GM18505 (cell line): ENCODE results near the gene CCDC88B.

ENCODE experiments used
- ATAC-seq: cut with Tn5 transposase; IDR thresholded peaks from one replicate; pipeline ENCODE4 v1.9.1; 2021; ENCODE audit not compliant: unreplicated experiment
- POLR2A ChIP-seq: IDR thresholded peaks from 4 replicates; pipeline ENCODE4 v1.6.1; 2011; ENCODE audit warnings: borderline replicate concordance; ENCODE audit not compliant: insufficient read depth, insufficient read length; ENCODE audit errors: extremely low read depth

The CCDC88B gene

DNA sequence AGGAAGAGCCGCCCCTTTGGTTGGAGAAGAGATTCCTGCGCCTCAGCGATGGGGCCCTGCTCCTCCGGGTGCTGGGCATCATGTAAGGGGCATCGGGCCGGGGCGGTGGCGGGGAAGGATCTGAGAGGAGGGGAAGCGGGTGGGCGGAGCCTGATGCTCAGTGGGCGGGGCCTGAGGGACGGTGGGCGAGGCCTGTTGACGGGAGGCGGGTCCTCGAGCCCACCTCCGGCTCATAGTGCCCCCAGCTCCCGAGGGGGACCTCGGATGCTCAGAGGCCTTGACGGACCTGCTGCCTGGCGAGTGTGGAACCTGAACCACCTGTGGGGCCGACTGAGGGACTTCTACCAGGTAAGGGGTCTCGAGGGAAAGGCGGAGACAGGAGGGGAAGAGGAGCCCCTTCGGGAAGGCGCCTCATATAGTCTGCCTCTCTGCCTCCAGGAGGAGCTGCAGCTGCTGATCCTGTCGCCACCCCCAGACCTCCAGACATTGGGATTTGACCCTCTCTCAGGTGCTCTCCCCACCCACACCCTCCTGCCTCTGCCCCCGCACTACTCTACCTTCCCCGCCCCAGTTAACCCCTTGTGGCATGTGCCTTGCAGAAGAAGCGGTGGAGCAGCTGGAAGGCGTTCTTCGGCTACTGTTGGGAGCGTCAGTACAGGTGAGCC lies 799 bp downstream of the CCDC88B start:
- peak; percentile 35 for ATAC-seq
- TF ChIP-seq POLR2A, result peak; percentile 52

DNA sequence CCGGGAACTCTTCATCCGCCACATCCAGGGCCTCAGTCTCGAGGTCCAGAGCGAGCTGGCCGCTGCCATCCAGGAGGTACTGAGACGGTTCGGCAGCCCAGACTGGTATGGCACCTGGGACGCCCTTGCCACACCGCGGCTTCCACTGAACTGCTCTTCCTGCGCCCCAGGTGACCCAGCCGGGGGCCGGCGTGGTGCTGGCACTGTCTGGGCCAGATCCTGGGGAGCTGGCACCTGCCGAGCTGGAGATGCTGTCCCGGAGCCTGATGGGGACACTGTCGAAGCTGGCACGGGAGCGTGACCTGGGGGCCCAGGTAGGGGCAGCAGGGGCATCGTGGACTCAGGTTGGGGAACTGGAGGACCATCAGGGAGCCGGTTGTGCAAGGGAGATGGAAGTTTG lies 1.4 kb downstream of the CCDC88B start:
- TF ChIP-seq POLR2A, result no peak
- no peak for ATAC-seq

DNA sequence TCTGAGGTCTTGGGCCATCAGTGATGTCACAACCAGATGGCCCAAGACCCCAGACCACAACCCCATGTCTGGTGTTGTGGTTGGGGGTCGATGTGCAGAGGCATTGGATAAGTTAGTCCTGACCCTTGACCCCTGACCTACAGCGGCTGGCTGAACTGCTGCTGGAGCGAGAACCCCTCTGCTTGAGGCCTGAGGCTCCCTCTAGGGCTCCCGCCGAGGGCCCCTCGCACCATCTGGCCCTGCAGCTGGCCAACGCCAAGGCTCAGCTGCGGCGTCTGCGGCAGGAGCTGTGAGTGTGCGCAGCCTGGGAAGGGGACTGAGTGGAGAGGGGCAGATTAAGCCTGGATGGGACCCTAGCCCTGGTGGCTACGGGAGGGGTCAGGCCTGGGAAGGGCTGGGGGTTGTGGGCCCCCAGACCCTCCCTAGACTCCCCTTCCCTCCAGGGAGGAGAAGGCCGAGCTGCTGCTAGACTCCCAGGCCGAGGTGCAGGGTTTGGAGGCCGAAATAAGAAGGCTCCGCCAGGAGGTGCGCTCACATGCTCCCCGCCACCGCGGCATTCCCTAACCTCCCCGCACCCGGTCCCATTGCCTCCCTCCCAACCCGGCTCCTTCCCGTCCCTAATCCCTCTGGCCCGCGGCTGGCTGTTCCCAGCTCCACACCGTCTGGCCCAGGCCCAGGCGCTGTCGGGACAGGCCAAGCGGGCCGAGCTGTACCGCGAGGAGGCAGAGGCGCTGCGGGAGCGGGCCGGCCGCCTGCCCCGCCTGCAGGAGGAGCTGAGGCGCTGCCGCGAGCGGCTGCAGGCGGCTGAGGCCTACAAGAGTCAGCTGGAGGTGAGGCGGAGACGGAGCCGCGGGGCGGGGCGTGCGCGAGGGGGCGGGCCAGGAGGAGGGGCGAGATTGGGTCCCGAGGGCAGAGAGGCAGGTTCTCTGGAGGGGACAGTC lies 2.1 kb downstream of the CCDC88B start:
- ATAC-seq, result peak; percentile 48

DNA sequence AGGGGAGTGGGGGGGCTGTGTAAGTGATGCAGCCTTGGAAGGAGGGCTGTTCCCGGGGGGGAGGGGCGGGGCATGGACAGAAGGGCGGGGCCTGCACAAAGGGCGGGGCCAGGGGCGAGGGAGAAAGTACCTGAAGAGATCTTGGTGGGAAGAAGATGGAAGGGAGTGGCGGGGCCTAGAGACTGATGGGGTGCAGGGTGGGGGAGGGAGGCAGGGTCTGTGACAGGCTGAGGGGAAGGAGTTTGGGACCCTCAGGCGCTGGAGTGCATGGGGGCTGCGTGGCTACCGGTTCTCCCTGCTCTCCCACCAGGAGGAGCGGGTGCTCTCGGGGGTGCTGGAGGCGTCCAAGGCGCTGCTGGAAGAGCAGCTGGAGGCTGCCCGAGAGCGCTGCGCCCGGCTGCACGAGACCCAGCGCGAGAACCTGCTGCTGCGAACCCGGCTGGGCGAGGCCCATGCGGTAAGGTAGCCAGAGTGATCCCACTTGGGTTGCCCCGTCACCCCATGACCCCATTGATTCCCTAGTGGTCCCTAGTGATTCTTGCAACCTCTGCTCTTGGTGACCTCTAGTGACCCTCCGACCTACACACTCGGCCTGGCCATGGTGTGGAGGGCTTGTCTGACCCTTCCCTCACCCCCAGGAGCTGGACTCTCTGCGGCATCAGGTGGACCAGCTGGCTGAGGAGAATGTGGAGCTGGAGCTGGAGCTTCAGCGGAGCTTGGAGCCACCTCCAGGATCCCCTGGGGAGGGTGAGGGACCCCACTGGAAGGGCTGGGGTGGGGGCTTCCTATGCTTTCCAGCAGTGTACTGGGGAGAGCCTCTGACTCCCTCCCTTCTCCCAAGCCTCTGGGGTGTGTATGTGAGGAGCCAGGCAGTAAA lies 3.1 kb downstream of the CCDC88B start:
- ATAC-seq, result no peak
- no peak for TF ChIP-seq POLR2A

More for the DNA sequence above, 2.1 kb downstream of the CCDC88B start:
- TF ChIP-seq POLR2A, result no peak

DNA sequence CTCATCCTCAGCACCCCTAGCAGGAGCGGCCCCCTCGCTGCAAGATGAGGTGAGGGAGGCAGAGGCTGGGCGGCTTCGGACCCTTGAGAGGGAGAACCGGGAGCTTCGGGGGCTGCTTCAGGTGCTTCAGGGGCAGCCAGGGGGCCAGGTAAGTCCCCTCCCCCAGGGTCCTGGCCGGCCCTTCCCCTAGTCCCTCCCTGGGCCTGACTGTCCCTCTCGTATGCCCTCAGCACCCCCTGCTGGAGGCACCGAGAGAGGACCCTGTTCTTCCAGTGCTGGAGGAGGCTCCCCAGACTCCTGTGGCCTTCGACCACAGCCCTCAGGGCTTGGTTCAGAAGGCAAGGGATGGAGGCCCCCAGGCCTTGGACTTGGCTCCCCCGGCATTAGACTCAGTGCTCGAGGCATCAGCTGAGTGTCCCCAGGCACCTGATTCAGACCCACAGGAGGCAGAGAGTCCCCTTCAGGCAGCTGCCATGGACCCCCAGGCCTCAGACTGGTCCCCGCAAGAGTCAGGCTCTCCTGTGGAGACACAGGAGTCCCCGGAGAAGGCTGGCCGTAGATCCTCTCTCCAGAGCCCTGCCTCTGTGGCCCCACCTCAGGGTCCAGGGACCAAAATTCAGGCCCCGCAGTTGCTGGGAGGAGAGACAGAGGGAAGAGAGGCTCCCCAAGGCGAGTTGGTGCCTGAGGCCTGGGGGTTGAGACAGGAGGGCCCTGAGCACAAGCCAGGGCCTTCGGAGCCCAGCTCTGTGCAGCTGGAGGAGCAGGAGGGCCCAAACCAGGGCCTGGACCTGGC lies 4.0 kb downstream of the CCDC88B start:
- TF ChIP-seq POLR2A, result no peak
- no peak for ATAC-seq

DNA sequence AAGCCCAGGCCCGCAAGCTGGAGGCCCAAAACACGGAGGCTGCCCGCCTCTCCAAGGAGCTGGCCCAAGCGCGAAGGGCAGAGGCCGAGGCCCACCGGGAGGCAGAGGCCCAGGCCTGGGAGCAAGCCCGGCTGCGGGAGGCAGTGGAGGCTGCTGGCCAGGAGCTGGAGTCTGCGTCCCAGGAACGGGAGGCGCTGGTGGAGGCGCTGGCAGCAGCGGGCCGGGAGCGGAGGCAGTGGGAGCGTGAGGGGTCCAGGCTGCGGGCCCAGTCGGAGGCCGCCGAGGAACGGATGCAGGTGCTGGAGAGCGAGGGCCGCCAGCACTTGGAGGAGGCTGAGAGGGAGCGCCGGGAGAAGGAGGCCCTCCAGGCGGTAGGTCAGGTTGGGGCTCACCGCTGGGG lies 4.8 kb downstream of the CCDC88B start:
- no peak for TF ChIP-seq POLR2A
- ATAC-seq, result no peak

DNA sequence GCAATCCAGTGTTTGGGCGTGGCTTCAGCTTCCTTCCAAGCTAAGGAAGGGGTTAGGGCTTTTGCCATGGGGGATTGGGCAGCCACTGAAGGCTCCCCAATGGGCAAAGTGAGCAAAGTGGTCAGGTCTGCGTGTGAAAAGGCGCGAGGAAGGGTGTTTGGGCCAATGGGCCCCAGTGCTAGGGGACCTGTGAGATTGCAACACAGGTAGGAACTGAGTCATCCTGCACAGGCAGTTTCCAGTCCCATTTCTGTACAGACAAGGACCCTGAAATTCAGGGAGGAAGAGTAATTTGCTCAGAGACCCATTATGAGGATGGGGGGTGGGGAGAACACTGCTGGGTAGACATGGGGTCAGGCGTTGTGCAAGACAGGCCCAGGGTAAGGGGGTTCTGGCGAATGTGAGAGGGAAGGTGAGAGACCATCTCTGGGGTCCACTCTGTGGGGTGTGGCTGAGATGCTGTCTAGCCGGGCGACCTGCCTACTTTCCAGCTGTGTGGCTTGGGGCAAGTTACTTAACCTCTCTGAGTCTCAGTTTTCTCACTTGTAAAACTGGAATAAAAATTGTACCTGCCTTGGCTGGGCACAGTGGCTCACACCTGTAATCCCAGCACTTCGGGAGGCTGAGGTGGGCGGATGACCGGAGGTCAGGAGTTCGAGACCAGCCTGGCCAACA lies 7.3 kb downstream of the CCDC88B start:
- TF ChIP-seq POLR2A, result no peak
- no peak for ATAC-seq

DNA sequence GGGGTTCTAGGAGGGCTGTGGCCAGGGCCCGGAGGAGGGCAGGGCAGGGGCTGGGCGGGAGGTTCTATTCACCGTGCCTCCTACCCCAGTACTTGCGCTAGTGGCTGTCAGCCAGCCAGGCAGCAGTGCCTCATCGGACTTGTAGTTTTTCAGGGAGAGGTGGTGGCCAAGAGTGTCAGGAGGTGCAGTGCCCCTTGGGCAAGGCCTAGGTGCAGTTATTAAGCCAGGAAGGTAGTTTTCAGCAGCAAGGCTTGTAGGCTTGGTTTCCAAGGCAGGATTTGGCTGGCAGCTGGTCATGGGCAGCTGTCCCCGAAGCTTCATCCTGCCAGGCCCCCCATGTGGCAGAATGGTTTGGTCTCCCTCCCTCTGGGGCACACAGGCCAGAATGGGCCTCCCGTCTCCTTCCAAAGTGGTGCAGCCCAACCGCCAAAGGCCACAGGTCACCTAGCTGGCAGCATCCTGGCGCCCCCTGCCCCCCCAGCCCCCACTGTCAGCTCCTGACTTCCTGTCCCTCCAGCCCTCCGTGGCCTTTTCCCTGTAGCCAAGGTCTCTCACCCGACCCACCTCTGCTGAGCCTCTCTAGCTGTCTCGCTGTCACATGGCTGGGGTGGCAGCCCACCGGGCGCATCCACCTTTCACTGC lies 8.5 kb downstream of the CCDC88B start:
- no peak for ATAC-seq

DNA sequence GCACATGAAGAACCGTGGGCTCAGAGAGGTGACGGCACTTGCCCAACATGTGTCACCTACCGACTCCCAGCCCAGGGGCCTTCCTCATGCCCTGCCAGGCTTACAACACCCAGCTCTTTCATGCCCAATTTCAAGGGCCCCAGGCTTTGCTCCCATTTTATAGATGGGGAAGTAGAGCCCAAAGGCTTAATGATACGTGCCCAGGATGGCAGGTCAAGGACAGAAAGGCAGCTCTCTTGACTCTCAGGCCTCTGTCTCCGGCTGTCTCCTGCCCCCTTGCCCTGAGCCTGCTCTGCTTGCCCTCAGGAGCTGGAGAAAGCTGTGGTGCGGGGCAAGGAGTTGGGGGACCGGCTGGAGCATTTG lies 9.0 kb downstream of the CCDC88B start:
- TF ChIP-seq POLR2A, result no peak
- ATAC-seq, result no peak

More for the DNA sequence above, 8.5 kb downstream of the CCDC88B start:
- no peak for TF ChIP-seq POLR2A

DNA sequence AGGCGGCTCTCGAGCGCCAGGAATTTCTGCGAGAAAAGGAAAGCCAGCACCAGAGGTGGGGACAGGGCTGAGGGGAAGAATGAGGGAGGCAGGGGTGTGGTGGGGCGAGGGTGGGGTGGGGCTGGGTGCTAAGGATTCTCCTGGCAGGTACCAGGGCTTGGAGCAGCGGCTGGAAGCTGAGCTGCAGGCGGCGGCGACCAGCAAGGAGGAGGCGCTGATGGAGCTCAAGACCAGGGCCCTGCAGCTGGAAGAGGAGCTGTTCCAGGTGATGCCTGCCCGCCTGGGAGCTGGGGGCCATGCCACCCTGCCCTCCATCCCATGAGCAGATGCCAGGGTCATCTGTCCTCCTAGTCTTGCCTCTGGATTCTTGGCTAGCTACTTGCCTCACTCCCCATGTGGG lies 9.4 kb downstream of the CCDC88B start:
- ATAC-seq, result no peak
- TF ChIP-seq POLR2A, result no peak

DNA sequence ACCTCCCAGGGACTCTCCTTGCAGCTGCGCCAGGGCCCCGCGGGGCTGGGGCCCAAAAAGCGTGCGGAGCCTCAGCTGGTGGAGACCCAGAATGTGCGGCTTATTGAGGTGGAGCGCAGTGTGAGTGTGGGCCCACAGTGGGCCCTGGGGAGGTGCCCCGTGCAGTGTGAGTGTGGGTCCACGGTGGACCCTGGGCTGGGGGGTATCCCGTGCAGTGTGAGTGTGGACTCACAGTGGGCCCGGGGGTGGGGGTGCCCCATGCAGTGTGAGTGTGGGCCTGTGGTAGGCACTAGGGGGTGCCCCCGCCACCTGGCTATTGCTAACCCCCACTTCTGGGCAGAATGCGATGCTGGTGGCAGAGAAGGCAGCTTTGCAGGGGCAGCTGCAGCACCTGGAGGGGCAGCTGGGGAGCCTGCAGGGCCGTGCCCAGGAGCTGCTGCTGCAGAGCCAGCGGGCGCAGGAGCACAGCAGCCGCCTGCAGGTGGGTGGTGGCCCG lies 11.2 kb downstream of the CCDC88B start:
- TF ChIP-seq POLR2A, result no peak
- ATAC-seq, result no peak

DNA sequence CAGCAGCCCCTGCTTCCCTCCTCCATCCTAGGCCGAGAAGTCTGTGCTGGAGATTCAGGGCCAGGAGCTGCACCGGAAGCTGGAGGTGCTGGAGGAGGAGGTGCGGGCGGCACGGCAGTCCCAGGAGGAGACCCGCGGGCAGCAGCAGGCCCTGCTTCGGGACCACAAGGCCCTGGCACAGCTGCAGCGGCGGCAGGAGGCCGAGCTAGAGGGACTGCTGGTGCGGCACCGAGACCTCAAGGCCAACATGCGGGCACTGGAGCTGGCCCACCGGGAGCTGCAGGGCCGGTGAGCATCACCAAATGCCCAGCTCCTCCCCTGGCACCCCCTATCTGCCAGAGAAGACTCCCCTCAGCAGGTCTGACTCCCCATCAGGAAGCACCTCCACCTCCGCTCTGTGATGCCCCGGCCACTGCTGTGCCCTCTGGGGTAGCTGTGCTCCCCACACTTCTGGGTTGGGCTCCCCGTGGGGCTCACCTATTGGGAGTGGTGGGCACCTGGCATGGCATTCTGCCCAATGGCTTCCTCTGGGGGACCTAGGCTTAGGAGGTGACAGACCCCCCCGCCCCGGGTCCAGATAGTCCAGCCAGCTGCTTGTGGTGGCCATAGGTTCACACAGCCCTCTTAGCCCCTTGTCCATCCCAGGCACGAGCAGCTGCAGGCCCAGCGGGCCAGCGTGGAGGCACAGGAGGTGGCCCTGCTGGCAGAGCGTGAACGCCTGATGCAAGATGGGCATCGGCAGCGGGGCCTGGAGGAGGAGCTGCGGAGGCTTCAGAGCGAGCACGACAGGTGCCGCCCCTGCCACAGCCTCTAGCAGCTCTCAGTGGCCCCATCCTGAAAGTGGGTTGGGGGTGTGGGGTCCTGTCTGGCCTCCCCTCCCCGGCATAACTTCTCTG lies 12.3 kb downstream of the CCDC88B start:
- TF ChIP-seq POLR2A, result no peak
- ATAC-seq, result no peak
